Peyer's patch (tissue), 4 donors: ENCODE data around the gene DNAJB13.

Experiments used
- POLR2A ChIP-seq, 2 donors: fragments of 450-650 bp; IDR thresholded peaks; one replicate each; pipeline ENCODE4 v1.5.1; 2017; ENCODE audit warnings: antibody characterized with exemption in 2 of 2, mild to moderate bottlenecking in 2 of 2, moderate library complexity in 2 of 2
- TF ChIP-seq, protein P1 (sequence below), 6 experiments: fragments of 450-650 bp in 4 of 6; fragments of 200-600 bp in 2 of 6; sonication (generic) in 1 of 6; IDR thresholded peaks; one replicate each; pipeline ENCODE4 v1.5.1; 2017 to 2019; ENCODE audit warnings: antibody characterized with exemption in 6 of 6, mild to moderate bottlenecking in 3 of 6, moderate library complexity in 1 of 6

GRCh38 chr11:73988227-73988626, 37.4 kb downstream of the DNAJB13 start:
- no peak for TF ChIP-seq POLR2A (IDR thresholded peaks at IDR 0.05)
- TF ChIP-seq, protein P1, sequence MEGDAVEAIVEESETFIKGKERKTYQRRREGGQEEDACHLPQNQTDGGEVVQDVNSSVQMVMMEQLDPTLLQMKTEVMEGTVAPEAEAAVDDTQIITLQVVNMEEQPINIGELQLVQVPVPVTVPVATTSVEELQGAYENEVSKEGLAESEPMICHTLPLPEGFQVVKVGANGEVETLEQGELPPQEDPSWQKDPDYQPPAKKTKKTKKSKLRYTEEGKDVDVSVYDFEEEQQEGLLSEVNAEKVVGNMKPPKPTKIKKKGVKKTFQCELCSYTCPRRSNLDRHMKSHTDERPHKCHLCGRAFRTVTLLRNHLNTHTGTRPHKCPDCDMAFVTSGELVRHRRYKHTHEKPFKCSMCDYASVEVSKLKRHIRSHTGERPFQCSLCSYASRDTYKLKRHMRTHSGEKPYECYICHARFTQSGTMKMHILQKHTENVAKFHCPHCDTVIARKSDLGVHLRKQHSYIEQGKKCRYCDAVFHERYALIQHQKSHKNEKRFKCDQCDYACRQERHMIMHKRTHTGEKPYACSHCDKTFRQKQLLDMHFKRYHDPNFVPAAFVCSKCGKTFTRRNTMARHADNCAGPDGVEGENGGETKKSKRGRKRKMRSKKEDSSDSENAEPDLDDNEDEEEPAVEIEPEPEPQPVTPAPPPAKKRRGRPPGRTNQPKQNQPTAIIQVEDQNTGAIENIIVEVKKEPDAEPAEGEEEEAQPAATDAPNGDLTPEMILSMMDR (IDR thresholded peaks at IDR 0.05), result no peak
